Midbrain (tissue), 1 donor: ENCODE measurements around the gene CD7.

Experiments used
- DNase-seq: peaks from one replicate; lab custom pipeline; 2025; lab: John Stamatoyannopoulos, UW

CD7 gene

DNA sequence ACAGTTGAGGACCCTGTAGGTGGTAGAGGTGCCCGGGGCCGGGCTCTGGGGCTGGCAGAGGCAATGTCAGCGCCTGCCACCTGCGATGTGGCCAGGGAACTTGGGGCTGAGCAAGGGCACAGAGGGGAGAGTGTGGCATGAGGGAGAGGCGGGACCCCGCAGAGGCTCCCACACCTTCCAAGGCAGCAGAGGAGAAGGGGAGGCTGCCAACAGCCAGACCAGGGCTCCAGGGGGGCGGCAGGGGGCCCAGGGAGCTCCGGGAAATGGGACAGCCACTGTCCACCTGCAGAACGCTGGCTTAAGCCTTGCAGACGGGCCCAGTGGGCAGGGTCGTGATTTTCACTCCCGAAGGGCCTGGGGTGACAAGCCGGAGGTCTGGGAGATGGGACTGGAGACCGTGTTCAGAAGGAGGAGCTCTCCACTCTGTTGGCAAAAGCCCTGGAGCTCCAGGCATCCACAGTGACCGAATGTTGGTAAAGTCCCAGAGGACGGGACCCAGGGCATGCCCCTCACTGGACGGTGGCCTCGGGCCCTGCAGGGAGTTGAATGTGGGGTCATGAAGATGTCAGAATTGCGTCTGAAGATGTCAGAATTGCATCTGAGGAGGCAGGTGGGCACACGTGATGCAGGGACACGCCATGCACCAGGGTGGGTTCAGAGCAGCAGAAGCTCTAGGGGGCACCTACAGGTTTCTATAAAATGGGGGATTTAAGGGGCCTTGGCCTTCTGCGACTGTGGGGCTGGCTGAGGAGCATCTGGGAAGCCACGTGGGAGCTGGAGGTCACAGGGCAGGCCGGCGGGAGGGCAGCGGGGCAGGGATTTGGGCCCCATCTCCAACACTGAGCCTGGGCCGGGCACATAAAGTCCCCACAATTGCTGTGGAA lies 18.6 kb downstream of the CD7 start:
- DNase-seq = no peak

DNA sequence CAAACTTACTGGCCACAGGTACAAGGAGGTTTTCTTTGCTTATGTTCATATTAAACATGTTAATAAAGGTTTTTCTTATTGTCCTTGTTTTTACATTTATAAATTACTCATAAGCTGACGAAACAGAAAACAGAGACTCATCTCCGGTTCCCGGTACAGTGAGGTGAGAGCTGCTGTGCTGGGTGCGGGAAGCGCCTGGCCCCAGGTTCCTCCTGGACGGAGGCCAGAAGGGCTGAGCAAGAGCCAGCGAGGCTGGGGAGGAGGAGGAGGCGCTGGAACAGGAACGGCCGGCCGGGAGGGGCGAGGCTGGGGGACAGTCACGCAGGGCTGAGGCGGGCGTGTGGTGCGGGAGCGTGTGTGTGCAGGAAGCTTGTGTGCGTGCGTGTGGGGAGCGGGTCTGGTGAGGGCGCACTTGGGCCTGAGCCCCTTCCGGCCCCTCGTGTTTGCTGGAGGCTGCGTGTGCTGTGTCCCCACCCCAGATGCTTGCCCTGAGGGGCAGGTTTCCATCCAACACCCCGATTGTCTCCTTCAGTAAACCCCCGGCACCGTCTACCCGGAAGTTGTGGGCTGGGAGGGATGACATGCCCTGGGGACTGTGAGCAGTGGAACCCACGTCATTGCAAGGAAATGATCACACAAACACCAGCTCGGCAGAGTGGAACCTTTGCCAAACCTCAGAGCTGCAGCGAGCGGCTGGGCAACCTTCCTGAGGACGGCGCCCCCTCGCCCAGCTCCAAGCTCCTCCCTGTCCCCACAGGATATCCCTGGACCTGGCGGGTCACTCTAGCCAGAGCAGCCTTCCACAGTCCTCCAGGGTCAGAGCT lies 19.5 kb downstream of the CD7 start:
- peak; percentile 36 for DNase-seq

DNA sequence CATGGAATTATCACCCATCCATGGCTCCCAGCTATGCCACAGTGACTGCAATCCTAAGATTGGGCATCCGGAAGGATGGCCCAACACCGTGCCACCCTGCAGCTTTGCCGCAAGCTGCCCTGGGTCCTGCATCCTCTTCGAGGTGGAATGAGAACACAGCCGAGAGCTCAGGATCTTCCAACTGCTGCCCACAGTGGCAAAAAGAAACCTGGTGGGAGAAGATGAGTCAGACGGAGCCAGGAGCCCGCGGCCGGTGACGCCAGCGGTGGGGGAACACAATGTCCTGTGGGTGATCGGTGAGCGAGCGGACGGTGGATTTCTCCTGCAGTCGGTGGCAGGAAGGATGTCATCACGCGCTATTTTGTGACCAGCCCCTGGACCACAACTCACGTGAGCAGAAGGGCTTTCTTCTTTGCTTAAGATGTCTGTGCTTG lies 20.1 kb downstream of the CD7 start:
- no peak for DNase-seq

DNA sequence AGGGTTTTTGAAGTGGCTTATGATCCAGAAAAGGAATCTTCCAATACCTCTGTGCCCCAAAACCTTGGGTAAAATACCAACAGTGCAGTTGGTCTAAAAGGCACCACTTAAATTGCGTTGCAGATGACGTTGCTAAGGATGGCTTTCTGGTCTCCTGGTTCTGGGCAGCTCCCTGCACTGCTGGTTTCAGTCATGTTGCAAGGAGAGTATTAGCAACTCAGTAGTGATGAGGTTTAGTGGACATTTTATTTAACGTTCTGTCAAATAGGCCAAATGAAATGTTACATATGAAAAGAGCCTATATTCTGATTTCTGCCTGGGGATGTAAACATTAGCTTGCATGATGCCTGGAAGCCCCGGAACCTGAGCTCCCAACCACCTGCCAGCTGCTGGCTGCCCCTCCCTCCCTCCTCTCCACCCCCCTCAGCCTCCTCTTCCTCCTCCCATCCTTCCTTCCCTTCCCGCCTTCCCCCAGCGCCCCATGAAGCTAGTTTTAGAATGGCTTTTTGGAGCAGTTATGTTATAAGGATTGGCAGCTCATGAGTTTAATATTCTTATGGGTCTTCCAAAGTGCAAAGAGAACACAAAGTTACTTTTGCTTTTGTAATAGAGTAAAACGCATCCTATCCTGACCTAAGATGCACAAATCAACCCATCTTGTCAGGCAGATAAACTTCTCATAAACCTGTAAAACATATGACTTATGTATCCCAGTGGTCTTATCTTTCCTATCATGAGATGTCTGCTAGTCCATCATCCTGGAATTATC lies 20.7 kb downstream of the CD7 start:
- DNase-seq = no peak

DNA sequence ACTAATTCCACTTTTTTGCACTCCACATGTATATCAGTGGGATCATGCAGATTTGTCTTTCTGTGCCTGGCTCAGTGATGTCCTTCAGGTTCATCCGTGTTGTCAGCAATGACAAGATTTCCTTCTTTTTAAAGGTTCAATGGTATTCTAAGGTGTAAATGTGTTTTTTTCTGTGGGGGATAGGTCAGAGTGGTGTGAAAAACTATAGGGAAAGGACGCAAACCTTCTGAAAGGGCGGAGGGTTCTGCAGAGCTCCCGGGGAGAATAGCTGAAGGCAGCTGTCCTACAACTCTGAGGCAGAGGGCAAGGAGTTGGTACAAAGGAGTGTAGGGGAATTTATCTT lies 22.0 kb downstream of the CD7 start:
- no peak for DNase-seq

DNA sequence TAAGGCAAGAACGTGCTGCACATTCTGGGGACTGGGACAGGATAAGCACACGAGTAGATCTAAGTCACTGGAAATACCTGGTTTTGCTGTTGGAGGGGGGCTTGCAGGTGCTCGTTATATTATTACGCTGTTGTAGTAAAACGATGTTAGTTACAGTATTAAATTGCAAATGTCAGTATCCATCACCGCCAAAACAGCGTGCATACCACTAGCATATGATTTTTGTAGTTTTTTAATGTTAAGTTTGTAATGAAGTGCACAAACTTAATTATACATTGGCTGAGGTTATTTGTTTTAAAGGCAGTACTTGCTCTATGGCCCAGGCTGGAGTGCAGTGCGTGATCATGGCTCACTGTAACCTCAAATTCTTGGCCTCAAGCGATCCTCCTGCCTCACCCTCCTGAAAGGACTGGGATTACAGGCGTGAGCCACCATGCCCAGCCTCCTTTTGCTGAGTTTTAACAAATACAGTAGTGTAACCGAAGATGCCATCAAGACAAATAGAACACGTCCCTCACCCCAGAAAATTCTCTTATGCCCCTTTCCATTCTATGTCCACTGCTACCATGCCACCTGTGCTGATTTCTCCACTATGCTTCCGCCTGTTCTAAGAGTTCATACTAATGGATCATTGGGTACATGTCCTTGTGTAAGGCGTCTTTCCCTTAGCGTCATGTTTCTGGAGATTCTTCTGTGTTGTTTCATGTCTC lies 23.2 kb downstream of the CD7 start:
- no peak for DNase-seq

DNA sequence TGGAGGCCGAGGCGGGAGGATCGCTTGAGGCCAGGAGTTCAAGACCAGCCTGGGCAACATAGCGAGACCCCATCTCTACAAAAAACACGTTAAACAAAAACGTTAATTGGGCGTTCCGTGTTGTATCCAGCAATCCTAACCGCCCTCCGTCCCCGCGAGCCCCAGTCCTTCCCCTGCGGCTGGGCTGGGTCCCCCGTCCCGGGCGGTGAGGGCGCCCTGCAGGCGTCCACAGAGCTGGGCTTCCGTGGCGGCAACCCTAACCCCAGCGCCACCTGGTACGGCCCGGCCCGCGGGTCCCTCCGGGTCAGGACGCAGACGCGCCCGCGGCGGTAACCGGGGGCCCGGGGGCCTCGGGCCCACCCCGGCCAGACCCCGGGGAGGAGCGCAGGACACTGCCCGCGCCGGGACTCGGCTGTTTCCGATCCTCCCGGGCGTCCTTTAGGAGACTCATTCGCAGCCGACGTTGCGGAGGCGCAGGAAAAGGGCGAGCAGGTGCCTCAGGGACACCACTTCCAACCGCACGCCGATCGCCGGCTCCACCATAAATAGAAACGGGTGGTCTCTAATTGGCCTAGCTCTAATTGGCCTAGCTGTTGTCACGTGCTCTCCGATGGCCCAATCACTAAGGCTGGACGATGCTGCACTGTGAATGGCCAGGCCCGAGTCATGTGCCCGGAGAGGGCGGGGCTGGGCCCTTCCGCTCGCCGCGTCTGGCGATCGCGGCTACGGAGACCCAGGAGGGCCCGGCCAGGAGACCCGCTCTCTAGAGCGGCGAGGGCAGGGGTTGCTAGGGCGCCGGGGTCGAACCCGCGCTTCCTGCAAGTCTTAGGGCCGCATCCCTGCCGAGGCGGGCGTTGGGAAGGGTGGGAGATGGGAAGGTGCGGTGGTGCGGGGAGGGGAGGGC lies 24.9 kb downstream of the CD7 start:
- DNase-seq = peak; percentile 97

DNA sequence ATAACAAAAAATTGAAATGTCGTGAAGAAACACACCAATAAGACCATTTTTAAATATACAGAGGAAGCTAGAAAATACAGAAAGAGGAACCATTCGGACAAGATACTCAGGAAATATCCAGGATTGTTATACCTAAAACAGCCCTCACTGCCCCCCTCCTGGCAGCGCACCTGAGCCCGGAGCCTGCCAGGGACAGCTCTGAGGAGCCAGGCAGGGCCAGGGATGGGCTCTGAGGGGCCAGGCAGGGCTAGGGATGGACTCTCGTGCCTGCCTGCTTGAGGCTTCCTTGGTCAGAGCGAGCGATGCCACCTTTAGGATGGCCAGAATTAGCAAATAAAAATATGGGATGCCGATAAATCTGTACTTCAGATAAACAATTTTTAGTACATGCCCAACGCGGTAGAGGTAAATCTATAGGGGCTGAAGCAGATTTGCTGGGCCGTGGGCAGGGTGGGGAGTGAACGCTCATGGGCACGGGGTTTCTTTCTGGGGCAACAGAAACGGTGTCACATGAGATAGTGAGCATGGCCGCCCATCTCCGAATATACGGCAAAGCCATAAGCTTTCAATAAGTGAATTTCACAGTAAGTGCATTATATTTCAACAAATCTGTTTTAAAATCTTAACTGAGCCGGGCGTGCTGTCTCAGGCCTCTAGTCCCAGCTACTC lies 25.7 kb downstream of the CD7 start:
- no peak for DNase-seq

DNA sequence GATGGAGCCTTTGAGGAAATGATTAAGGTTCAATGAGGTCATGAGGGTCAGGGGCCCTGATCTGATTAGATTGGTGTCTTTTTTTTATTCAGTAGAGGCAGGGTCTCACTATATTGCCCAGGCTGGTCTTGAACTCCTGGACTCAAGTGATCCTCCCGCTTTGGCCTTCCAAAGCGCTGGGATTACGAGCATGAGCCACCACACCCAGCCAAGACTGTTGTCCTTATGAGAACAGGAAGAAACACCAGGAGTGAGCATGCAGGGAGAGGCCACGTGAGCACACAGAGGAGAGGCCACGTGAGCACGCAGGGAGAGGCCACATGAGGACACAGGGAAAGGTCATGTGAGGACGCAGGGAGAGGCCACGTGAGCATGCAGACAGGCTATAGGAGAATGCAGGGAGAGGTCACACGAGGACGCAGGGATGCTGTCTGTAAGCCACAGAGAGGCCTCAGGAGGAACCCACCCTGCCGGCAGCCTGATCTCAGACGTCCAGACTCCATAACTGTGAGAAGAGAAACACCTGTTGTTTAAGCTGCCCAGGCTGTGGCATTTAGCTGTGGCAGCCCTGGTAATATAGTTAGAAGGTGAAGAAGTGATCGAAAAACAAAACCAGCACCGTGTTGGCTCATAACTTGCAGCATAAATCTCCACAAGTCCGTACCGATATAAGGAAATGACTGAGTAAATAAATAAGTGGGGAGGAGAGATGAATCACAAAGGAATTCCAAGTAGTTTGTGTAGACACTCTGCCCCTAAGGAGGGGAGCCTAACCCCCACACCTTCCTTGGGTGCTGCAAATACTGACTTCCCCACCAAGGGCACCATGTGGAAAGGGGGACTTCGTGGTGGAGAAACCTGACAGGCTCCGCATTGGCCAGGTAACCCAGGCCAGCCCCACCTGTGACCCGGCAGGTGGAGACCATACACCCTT lies 29.3 kb downstream of the CD7 start:
- no peak for DNase-seq

DNA sequence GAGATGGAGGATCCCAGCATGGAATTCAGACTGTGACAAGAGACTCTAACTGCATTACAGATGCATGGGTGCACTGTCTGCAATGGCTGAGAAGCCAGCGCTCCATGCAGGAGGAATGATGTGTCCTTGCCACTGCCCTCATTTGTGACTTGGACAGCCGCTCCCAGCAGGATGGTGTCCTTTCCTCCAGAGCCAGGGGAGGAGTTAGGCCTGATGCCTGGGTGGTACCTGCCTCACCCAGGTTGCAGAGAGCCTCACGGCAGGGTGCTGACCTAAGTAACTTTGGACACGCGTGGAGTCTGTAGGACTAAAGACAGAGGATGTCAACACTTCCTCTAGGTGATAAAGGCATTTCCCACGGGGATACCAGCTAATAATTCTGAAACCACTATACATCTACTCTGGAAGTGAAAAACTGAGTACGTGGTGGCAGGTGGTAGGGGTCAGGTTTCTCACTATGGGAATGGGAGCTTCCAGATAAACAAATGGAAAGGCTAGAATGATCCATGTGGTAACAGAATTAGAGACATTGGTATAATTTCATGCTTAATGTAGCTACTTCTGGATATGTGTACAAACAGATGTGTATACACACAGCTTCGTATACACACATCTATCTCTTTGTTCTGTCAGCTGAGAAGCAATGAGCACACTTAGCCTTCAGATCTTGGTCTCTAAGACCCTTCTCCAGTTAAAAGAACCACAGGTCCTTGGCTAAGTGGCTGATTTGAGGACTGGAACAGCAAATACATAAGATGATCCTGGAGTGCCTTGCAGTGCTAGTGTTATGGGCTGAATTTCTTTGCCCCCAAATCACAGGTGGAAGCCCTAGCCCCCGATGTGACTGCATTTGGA lies 30.2 kb downstream of the CD7 start:
- no peak for DNase-seq

DNA sequence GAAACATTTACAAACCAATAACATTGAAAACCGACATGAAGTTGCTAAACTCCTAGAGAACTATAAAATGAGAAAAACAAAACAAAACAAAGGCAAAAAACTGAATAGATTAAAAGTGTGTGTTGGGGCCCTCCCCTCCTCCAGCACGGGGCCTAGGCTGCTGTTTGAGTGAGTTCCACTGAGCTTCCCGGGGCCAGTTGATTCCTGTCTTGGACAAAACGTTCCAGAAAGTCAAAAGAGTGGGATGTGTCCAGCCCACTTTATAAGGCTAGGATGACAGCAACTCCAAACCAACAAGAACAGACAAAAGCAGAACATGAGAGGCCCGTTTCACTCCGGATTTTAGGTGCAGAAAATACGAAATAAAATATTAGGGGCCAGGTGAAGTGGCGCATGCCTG lies 32.3 kb downstream of the CD7 start:
- DNase-seq = no peak

DNA sequence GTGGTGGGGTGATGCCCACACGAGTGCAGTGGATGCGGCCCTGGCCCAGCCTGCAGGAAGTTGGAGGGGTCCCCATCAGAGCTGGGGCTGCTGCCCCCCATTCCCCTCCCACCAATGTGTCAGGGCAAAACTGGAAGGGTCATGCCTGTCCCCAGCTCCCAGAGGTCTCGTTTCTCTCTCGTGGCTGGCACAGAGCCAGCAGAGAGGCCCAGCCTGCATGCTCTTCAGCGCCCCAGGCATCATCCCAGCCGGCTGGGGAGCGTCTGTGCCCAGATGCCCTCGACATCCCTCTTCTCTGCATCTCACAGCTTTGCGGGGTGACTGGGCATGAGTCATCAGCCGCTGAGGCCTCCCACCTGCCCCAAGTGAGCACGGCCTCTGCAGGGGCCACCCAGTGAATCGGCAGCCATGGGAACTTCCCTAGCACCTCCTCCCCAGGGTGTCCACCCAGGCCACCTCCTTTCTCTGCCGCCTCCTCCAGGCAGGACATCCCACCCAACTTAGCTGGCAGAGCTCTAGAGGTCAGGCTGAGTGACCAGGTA lies 34.1 kb downstream of the CD7 start:
- no peak for DNase-seq

DNA sequence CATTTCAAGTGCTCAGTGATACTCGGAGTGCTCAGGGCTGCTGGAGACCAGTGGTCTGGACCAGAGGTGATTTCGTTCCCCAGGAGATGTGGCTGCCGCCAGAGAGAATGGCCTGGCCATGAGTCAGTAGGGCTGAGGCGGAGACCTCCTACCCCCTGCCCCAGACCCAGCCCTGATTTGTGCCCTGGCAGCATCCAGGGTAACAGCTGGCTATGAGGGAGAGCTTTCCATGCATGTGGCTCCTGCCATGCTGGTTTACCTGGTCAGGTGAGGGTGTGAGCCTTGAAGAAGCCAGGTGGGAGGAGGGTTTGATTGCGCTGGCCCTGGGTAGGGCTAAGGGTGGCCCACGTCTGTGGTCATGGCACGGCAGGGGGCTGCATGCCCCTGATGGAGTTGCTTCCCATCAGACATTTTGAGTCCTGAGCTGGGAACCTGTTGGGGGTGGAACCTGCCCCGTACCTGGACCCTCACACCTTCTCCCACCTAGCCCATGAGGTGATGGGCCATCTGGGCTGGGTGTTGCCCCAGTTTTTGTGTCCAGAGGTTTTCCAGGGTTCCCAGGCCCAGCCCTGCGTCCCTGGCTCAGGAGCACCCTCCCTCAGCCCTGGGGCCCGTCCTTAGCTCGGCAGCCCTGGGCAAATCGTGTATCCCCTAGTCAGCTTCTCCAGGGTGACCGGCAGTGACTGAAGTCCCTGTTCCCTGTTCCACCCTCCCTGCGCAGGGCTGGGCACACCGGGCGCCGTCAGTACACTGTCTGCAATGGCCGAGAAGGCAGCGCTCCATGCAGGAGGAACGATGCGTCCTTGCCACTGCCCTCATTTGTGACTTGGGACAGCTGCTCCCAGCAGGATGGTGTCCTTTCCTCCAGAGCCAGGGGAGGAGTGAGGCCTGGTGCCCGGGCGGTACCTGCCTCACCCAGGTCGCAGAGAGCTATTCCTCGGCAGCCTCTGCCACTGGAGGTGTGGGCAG lies 34.9 kb downstream of the CD7 start:
- DNase-seq = no peak

DNA sequence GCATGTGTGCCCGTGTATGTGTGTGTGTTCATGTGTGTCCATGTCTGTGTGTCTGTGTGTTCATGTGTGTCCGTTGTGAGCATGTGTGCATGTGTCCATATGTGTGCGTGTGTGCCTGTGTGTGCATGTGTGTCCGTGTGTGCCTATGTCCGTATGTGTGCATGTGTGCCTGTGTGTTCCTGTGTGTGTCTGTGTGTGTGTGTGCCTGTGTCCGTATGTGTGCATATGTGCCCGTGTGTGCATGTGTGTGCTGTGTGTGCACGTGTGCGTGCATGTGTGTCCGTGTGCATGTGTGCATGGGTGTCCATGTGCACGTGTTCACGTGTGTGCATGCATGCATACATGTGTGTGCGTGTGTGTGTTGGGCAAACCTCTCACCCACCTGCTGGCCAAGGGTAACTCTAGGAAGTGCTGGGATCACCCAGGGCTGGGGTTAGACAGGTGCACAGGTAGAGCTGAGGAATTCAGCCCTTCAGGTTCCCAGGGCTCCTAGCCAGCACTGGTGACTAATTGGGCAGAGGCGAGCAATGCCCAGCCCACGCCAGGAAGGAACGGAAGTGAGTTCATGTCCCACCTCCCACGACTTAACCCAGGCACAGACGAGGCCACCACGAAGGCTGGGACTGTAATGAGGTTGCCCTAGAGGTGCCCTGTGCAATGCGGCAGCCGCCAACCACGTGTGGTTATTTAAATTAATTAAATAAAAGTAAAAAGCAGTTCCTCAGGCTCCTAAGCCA lies 35.7 kb downstream of the CD7 start:
- DNase-seq = no peak

DNA sequence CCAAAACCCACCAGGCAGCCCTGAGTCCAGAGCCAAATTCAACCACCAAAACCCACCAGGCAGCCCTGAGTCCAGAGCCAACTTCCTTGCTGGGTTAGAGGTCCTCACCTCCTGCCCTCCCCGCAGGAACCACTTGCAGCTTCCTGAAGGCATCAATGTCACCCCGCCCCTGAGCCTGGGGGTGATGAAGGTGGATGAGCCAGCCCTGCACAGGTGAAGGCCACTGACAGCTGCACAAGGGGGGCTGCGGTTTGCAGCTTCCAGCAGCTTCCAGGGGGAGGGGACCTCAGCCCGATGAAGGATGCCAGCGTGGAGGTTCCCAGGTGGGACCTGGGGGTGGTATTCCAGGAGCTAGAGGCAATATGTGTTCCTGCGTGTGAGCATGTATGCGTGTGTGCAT lies 36.3 kb downstream of the CD7 start:
- DNase-seq = no peak

DNA sequence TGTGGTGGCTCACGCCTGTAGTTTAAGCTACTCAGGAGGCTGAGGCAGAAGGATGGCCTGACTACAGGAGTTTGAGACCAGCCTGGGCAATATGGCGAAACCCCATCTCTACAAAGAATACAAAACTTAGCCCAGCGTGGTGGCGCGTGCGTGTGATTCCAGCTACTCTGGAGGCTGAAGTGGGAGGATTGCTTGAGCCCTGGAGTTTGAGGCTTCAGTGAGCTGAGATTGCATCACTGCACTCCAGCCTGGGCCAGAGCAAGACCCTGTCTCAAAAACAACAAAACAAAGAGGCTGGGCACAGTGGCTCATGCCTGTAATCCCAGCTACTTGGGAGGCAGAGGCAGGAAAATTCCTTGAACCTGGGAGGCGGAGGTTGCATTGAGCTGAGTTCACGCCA lies 36.9 kb downstream of the CD7 start:
- DNase-seq = no peak
